ENCODE measurements around the gene INTS12.

GRCh38 chr4:105698607-105699006 lies 9.9 kb downstream of the INTS12 start:
- TF ChIP-seq POLR2AphosphoS5 (IDR thresholded peaks at IDR 0.05) (no peak), EP300 (IDR thresholded peaks at IDR 0.05) (no peak), CTCF (IDR thresholded peaks at IDR 0.05) (no peak), POLR2A (IDR thresholded peaks at IDR 0.05; ENCODE audit: low read depth) (no peak)
